Measurements from ENCODE around the gene MTUS2.

DNA sequence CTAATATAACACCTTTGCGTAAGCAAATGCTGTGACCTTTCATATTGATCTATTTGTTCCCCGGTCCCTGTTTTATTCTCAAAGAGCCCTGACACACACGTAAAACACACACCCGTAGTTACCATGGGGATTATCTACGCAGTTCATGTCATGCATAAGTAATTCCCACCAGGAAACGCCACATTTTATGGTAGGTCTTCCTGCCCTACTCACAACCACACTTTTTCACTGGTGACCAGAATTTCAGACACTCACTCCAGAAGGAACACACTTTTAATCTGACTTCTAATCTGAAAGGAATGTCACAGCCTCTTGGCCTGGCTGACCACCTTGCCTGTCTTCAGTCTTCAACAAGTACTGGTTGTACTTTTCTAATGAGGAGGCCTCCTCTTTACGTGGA lies 728.6 kb downstream of the MTUS2 start:
- TF ChIP-seq, protein P1, sequence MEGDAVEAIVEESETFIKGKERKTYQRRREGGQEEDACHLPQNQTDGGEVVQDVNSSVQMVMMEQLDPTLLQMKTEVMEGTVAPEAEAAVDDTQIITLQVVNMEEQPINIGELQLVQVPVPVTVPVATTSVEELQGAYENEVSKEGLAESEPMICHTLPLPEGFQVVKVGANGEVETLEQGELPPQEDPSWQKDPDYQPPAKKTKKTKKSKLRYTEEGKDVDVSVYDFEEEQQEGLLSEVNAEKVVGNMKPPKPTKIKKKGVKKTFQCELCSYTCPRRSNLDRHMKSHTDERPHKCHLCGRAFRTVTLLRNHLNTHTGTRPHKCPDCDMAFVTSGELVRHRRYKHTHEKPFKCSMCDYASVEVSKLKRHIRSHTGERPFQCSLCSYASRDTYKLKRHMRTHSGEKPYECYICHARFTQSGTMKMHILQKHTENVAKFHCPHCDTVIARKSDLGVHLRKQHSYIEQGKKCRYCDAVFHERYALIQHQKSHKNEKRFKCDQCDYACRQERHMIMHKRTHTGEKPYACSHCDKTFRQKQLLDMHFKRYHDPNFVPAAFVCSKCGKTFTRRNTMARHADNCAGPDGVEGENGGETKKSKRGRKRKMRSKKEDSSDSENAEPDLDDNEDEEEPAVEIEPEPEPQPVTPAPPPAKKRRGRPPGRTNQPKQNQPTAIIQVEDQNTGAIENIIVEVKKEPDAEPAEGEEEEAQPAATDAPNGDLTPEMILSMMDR (IDR thresholded peaks at IDR 0.05 in 4 of 5, conservative IDR thresholded peaks at IDR 0.05 in 1 of 5) = no peak
- TF ChIP-seq POLR2A (IDR thresholded peaks at IDR 0.05) = no peak

All from gastrocnemius medialis (tissue), 4 donors.